Stimulated activated naive CD8-positive, alpha-beta T cell treated with anti-CD3 and anti-CD28 coated beads, Interleukin-15, Interleukin-2, amounts not matched to agents 100 ng/mL and 50 ng/mL, for 24 hours (primary cell): ENCODE measurements around the gene RRP7A.
"Not testable (repeated sequence)": the region's sequence is repeated elsewhere in the genome, so short reads cannot be mapped to it uniquely, and the experiment has no call there.

ENCODE experiments used
- H3K27ac Mint-ChIP-seq: one replicate; pipeline ENCODE4 v1.8.0; 2021; ENCODE audit warnings: mild to moderate bottlenecking, mixed read lengths
- H3K27me3 Mint-ChIP-seq: one replicate; pipeline ENCODE4 v1.8.0; 2021; ENCODE audit warnings: mixed read lengths
- H3K36me3 Mint-ChIP-seq: one replicate; pipeline ENCODE4 v1.8.0; 2021; ENCODE audit warnings: low read depth, mixed read lengths
- H3K4me1 Mint-ChIP-seq: one replicate; pipeline ENCODE4 v1.8.0; 2021; ENCODE audit warnings: low read depth, mixed read lengths
- H3K4me3 Mint-ChIP-seq: one replicate; pipeline ENCODE4 v1.8.0; 2021; ENCODE audit warnings: mild to moderate bottlenecking, mixed read lengths
- H3K9me3 Mint-ChIP-seq: one replicate; pipeline ENCODE4 v1.8.0; 2021; ENCODE audit warnings: mixed read lengths

RRP7A gene, protein sequence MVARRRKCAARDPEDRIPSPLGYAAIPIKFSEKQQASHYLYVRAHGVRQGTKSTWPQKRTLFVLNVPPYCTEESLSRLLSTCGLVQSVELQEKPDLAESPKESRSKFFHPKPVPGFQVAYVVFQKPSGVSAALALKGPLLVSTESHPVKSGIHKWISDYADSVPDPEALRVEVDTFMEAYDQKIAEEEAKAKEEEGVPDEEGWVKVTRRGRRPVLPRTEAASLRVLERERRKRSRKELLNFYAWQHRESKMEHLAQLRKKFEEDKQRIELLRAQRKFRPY

DNA sequence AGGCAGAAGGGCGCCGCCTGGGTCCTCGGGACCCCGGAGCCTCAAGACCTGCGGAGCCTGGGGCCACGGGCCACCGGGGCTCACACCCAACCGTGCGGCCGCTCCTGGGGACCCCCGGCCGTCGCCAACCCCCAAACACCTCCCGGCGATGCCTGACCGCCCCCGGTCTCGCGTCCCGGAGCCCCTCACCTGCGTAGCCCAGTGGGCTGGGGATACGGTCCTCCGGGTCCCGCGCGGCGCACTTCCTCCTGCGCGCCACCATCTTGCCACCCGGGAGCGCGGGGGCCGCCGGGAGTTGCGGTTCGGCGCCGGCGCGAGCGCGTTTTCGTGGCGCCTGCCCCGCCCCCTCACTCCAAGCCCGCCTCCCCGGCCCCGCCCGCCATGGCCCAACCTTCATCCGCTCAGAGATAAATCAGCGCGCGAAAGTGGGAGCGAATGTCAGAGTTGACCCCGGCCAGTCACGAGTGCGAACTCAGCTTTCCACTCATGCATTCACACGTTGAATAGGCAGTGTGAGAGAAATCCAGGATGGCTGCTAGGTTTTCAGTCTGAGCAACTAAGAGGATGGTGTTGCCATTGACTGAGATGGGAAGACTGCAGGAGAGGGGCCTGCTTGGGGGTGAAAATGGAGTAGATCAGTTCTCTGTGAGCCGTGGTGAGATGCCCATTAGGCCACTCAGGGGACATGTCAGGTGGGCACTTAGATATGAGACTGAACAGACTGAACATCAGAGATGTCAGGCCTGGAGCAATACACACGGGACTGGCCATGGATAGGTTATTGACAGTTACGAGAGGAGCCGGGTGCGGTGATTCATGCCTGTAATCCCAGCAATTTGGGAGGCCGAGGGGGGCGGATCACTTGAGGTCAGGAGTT is at the start of gene RRP7A:
RRP7A (minus strand) TSS at position 272 of the 877 bp plus-strand sequence; CDS start at position 262, 10 bp downstream.
- peaks cover 13% of the 10 kb centered on the region for H3K4me1 Mint-ChIP-seq
- peak within 1 kb of the TSS; percentile 99 for H3K4me3 Mint-ChIP-seq
- H3K9me3 Mint-ChIP-seq = no peaks in the 10 kb centered on the region
- peaks cover 26% of the 10 kb centered on the region for H3K36me3 Mint-ChIP-seq
- peak within 1 kb of the TSS; percentile 99 for H3K27ac Mint-ChIP-seq
- no peaks in the 10 kb centered on the region for H3K27me3 Mint-ChIP-seq

DNA sequence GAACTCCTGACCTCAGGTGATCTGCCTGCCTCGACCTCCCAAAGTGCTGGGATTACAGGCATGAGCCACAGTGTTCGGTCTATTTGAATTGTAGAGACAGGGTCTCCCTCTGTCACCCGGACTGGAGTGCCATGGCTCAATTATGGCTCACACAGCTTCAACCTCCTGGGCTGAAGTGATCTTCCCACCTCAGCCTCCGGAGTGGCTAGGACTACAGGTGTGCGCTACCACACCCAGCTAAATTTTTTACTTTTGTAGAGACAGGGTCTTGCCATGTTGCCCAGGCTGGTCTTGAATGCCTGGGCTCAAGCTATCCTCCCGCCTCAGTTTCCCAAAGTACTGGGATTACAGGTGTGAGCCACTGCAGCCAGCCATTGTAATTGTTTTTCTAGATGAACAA is 48.4 kb upstream of the RRP7A start:
- H3K27me3 Mint-ChIP-seq, H3K9me3 Mint-ChIP-seq, H3K4me1 Mint-ChIP-seq, H3K27ac Mint-ChIP-seq, H3K4me3 Mint-ChIP-seq: not testable (repeated sequence)
- H3K36me3 Mint-ChIP-seq = peaks cover 18% of the 10 kb centered on the region

DNA sequence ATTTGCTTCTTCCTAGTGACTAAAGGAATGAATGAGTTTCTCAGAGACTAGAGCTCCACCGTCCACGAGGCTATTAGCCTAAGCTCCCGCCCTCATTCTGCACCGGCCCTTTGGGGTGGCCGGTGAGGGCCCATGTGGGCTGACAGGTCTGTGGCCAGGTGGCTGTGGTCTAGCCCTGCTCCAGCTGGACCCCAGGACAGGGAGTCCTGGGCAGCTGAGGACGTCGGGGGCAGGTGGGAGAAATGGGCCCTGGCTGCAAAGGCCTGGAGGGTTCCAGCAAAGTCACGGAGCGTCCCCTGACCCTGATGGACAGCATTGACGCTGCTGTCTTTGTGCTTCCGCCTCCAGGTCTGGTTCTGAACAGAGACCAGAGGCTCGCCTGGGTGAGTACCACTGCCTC is 46.4 kb upstream of the RRP7A start:
- no peak overlapping the region for H3K4me3 Mint-ChIP-seq
- no peaks in the 10 kb centered on the region for H3K9me3 Mint-ChIP-seq
- H3K27ac Mint-ChIP-seq = peak overlapping the region; percentile 21
- no peaks in the 10 kb centered on the region for H3K27me3 Mint-ChIP-seq
- peaks cover 8% of the 10 kb centered on the region for H3K36me3 Mint-ChIP-seq
- peaks cover 10% of the 10 kb centered on the region for H3K4me1 Mint-ChIP-seq

DNA sequence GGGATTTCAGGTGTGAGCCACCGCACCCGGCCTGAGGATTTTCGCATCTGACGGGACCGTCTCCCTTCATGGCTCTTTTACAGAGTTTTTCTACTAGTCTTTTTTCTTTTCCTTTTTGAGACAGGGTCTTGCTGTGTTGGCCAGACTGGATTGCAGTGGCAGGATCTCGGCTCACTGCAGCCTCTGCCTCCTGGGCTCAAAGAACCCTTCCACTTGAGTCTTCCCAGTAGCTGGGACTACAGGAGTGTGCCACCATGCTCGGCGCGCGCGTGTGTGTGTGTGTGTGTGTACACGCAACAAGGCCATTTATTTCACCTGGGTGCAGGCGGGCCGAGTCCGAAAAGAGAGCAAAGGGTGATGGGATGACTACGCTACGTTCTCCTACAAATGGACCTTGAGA is 45.1 kb upstream of the RRP7A start:
- Mint-ChIP-seq H3K27ac (no peak overlapping the region), H3K9me3 (no peaks in the 10 kb centered on the region), H3K36me3 (peaks cover 4% of the 10 kb centered on the region), H3K4me1 (peaks cover 13% of the 10 kb centered on the region), H3K27me3 (no peaks in the 10 kb centered on the region), H3K4me3 (no peak overlapping the region)

DNA sequence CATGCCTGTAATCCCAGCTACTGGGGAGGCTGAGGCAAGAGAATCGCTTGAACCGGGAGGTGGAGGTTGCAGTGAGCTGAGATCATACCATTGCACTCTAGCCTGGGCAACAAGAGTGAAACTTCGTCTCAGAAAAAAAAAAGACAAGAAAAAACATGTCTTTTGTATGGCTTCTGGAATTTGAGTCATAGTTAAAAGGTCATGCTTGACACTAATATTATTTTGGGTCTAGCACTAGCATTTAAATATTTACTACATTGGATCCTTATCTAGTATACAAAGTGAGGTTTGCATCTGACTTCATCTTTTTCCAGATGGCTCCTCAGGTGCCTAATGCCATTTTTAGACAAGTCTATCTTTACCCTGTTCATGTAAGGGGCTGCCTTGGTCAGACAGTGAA is 44.3 kb upstream of the RRP7A start:
- H3K27me3 Mint-ChIP-seq, H3K36me3 Mint-ChIP-seq, H3K4me3 Mint-ChIP-seq, H3K27ac Mint-ChIP-seq, H3K9me3 Mint-ChIP-seq: not testable (repeated sequence)
- peaks cover 13% of the 10 kb centered on the region for H3K4me1 Mint-ChIP-seq

DNA sequence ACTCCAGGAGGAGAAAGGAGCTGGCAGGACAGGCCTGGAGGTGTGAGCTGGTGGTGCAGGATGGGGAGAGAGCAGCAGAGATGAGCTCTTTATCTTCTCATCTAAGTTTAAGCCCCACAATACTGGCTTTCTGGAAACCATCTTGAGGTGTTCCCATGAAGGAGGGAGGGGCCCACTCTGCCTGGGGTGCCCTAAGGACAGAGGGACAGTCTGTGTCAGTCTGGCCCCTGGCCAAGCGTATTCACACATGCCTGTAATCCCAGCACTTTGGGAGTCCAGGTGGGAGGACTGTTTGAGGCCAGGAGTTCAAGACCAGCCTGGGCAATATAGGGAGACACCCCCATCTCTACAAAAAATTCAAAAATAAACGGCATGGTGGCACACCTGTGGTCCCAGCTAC is 43.1 kb upstream of the RRP7A start:
- Mint-ChIP-seq H3K4me1 (peaks cover 13% of the 10 kb centered on the region), H3K27ac (peak overlapping the region; percentile 31), H3K27me3 (no peaks in the 10 kb centered on the region), H3K9me3 (no peaks in the 10 kb centered on the region), H3K36me3 (peaks cover 4% of the 10 kb centered on the region), H3K4me3 (no peak overlapping the region)

DNA sequence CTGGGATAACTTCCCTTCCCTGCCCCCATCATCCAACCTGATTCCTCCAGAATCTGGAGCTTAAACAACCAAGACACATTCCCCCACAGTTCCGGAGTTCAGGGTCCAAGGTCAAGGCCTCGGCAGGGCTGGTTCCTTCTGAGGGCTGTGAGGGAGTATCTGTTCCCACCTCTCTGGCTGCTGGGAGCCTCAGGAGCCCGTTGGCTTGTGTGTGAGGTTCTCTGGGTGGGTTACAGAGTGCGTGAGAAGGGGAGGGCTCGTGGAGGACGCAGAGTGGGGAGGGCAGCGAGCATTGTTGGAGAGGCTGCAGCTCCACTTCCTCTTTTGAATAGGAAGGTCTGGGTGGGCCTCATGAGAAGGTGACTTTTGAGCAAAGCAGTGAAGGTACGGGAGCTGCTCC is 42.7 kb upstream of the RRP7A start:
- Mint-ChIP-seq H3K27ac (peak overlapping the region; percentile 31), H3K9me3 (no peaks in the 10 kb centered on the region), H3K4me3 (no peak overlapping the region), H3K36me3 (peaks cover 4% of the 10 kb centered on the region), H3K4me1 (peaks cover 13% of the 10 kb centered on the region), H3K27me3 (no peaks in the 10 kb centered on the region)

DNA sequence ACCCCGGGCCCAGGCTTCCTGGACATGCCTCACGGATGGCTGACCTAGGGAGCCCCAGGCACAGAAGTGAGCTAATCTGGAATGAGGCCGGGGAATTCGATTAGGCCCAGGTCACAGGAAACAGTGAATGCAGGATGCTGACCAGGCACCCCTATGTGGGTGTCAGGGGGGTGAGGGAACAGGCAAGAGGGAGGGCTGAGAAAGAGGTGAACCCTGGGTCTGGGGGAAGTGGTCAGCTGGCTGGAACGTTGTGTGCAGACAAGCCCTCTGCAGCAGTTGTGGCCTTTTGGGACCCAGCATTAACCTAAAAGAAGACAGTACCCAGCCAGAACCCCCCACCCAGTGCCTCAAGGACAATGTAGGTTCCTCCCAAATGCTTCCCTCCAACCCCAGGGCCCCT is 42.3 kb upstream of the RRP7A start:
- no peaks in the 10 kb centered on the region for H3K9me3 Mint-ChIP-seq
- H3K4me3 Mint-ChIP-seq = no peak overlapping the region
- no peaks in the 10 kb centered on the region for H3K27me3 Mint-ChIP-seq
- H3K4me1 Mint-ChIP-seq = peaks cover 13% of the 10 kb centered on the region
- H3K36me3 Mint-ChIP-seq = peaks cover 4% of the 10 kb centered on the region
- no peak overlapping the region for H3K27ac Mint-ChIP-seq

DNA sequence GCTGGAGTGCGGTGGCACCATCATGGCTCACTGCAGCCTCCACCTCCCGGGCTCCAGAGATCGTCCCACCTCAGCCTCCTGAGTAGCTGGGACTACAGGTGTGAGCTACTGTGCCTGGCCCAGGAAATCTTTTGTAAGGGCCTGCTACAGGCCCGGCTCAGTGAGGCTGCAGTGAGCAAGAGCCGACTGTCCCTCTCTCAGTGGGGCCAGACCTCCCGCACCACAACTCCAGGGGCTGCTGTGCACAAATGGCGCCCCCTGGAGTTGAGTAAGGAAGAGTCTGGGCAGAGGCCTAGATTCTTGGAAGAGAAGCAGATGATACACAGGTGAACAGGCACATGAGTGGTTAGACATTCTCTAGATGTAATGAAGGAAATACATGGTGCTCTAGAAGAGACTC is 41.2 kb upstream of the RRP7A start:
- no peaks in the 10 kb centered on the region for H3K9me3 Mint-ChIP-seq
- H3K36me3 Mint-ChIP-seq = peaks cover 4% of the 10 kb centered on the region
- H3K27me3 Mint-ChIP-seq = no peaks in the 10 kb centered on the region
- H3K4me3 Mint-ChIP-seq = no peak overlapping the region
- no peak overlapping the region for H3K27ac Mint-ChIP-seq
- peaks cover 13% of the 10 kb centered on the region for H3K4me1 Mint-ChIP-seq

DNA sequence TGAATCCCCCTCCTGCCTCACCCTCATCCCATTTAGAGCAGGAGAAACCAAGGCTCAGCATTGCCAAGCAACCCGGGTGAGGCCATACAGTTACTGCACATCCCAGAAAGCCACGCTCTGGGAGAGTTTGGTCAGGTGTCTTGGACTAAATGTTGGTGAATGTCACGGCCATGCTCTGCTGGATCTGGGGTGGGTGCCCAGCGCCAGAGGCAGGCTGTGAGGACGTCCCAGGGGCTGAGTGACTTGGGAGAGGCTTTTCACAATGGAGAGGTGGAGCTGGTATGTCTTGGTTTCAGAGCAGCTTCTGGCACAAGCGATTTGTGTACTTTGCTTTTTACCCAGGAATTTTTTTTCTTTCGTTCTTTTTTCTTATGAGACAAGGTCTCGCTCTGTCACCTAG is 40.8 kb upstream of the RRP7A start:
- Mint-ChIP-seq H3K9me3 (no peaks in the 10 kb centered on the region), H3K4me3 (no peak overlapping the region), H3K27ac (no peak overlapping the region), H3K4me1 (peaks cover 13% of the 10 kb centered on the region), H3K27me3 (no peaks in the 10 kb centered on the region), H3K36me3 (peaks cover 4% of the 10 kb centered on the region)

DNA sequence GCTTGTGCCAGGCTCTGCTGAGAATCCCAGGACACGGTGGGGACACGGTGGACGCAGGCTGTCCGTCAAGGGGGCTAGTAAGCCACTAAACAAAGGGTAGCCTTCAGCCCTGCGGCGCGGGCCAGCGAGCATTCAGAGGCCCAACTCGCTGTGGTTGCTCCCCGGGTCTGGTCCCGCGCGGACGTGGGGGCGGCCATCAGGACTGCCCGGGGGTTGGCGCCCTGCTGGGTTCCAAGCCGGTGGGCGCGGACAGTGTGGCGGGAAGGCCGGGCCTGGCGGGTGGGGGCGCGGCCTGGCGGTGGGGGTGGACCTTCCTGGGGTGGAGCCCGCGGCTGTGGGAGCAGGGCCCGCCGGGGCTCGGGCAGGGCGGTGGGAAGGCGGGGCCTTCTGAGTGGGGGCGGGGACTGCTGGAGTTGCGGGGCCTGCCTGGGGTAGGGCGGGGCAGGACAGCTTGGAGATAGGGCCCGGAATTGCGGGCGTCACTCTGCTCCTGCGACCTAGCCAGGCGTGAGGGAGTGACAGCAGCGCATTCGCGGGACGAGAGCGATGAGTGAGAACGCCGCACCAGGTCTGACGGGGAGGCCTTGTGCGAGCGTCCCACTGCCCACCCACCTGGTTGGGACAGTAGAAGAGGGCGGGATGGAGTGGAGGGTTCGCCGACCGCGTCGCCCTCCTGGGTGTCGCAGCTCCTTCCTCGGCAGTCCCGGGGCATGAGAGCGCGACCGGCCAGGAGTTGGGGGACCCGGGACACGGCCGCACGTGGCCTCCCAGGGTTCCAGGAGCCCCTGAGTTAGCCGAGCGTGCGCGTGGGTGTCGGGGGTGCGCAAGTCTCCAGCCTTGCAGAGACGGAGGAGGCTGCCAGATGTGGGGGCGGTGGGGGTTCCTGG is 34.1 kb upstream of the RRP7A start, which contains the start of gene SERHL2:
SERHL2 (plus strand) TSS at position 482 of the 887 bp plus-strand sequence; CDS start at position 547, 65 bp downstream.
- H3K27me3 Mint-ChIP-seq = no peaks in the 10 kb centered on the region

DNA sequence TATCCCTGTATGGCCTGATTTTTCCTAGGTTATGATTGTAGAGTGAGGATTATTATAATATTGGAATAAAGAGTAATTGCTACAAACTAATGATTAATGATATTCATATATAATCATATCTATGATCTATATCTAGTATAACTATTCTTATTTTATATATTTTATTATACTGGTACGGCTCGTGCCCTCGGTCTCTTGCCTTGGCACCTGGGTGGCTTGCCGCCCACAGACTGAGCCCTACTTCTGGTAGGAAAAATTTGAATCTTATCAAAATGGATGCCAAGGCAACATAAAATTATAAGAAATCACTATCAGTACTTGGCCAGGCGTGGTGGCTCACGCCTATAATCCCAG is 32.7 kb upstream of the RRP7A start:
- H3K36me3 Mint-ChIP-seq, H3K9me3 Mint-ChIP-seq, H3K27me3 Mint-ChIP-seq, H3K27ac Mint-ChIP-seq: not testable (repeated sequence)
- peaks cover 30% of the 10 kb centered on the region for H3K4me1 Mint-ChIP-seq
- H3K4me3 Mint-ChIP-seq = peak overlapping the region; percentile 29

More for the DNA sequence above, 34.1 kb upstream of the RRP7A start, which contains the start of gene SERHL2:
- Mint-ChIP-seq H3K36me3 (no peaks in the 10 kb centered on the region), H3K9me3 (no peaks in the 10 kb centered on the region), H3K27ac (peak within 1 kb of the TSS; percentile 58), H3K4me1 (peaks cover 30% of the 10 kb centered on the region), H3K4me3 (peak within 1 kb of the TSS; percentile 82)

DNA sequence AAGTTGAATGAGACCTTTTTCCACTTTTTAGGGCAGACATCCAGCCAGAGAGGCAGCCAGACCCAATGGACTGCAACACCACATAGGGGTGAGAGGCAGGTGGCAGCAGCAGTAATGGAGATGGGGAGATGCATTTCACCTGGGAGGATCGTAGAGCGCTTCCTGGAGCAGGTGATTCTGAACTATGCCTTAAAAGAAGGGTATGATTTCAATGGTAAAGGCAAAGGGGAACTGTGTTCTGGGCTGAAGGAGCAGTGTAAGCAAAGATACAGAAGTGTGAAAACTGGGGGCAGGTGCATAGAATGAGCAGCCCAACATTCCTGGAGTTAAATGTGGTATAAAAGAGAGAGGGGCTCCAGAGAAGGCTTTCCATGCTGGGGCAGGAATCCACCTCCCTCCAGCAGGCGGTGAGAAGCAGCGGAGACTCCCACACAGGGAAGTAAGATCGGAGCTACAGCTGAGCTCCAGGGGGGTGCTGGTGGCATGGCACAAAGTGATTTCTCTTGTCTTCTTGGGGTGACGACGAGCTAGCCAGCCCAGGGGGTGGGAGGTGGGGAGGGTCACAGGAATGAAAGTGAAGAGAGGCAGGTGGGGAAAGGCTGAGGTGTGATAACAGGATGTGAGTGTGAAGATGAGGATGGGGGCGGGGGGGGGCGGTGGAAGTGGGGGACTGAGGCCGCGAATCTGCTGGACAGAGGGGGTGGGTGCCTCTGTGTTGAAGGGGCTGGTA is 29.9 kb upstream of the RRP7A start:
- Mint-ChIP-seq H3K4me3 (no peak overlapping the region), H3K36me3 (no peaks in the 10 kb centered on the region)

DNA sequence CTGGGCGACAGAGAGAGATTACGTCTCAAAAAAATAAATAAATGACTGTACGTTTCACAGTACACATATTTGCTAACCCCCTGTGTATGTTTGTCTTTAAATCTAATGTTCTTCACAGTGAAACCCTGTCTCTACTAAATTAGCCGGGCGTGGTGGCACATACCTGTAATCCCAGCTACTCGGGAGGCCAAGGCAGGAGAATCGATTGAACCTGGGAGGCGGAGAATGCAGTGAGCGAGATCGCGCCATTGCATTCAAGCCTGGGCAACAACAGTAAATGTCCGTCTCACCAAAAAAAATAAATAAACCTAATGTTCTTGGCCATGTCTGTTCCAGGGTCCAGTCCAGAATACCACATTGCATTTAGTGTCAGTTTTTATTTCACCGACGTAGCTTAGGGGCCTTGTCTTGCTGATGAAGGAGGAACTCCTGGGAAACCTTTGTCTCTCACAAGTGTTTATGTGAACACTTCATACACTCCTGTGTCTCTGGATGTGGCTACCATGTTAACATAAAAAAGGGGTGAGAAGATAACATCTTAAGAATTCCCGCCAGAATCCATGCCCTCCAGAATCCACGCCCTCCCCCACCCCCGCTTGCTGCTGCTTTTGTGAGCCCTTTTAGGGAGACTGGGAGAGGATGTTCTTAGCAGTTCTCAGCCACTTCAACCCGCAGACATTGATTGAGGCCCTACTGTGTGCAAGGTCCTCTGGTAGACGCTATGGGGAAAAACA is 29.2 kb upstream of the RRP7A start:
- Mint-ChIP-seq H3K27ac (no peak overlapping the region), H3K4me1 (peaks cover 23% of the 10 kb centered on the region), H3K9me3 (no peaks in the 10 kb centered on the region)

More for the DNA sequence above, 29.9 kb upstream of the RRP7A start:
- Mint-ChIP-seq H3K9me3 (no peaks in the 10 kb centered on the region), H3K4me1 (peaks cover 30% of the 10 kb centered on the region), H3K27ac (no peak overlapping the region), H3K27me3 (no peaks in the 10 kb centered on the region)

More for the DNA sequence above, 29.2 kb upstream of the RRP7A start:
- Mint-ChIP-seq H3K4me3 (no peak overlapping the region), H3K27me3 (no peaks in the 10 kb centered on the region), H3K36me3 (no peaks in the 10 kb centered on the region)
